Prostate gland (tissue), 2 donors: ENCODE measurements around the gene PEAK1. TPM values are rescaled to one million over a fixed set of nuclear protein-coding genes. Genes with fewer than 3 reads are reported as not detected.

Experiments used
- DNase-seq: peaks from one replicate; pipeline ENCODE4 v3.0.0-alpha.2; 2019; ENCODE audit warnings: low spot score
- H3K27ac ChIP-seq, 2 donors: fragments of 200-600 bp; sonication (generic); 2 replicates each; pipeline ENCODE4 v1.5.1; 2017 to 2019
- H3K27me3 ChIP-seq: fragments of 200-600 bp; sonication (generic); replicated peaks from 2 replicates; pipeline ENCODE4 v1.5.1; 2019; ENCODE audit not compliant: insufficient read depth
- H3K36me3 ChIP-seq, 2 donors: fragments of 200-600 bp; sonication (generic); 1 replicate in 1 of 2; 2 replicates in 1 of 2; pipeline versions ENCODE4 v1.5.1 to v1.8.1; 2017 to 2019
- H3K4me1 ChIP-seq: fragments of 200-600 bp; sonication (generic); replicated peaks from 2 replicates; pipeline ENCODE4 v1.5.1; 2019
- H3K4me3 ChIP-seq, 2 donors: fragments of 200-600 bp; sonication (generic); 2 replicates each; pipeline ENCODE4 v1.5.1; 2017 to 2019
- H3K9me3 ChIP-seq: fragments of 200-600 bp; sonication (generic); 2 replicates; pipeline ENCODE4 v1.5.1; 2017
- POLR2A ChIP-seq: fragments of 450-650 bp; IDR thresholded peaks from one replicate; pipeline ENCODE4 v1.6.1; 2016; ENCODE audit warnings: antibody characterized with exemption, mild to moderate bottlenecking
- POLR2AphosphoS5 ChIP-seq: sonication (generic); formaldehyde crosslinking; IDR thresholded peaks from one replicate; pipeline ENCODE4 v1.6.1; 2017; ENCODE audit warnings: antibody characterized with exemption
- WGBS: methylation state at CpG from one replicate; pipeline ENCODE4 v1.1.5; 2018; 5-methylcytosine and 5-hydroxymethylcytosine counted together
- intact Hi-C: fragments of 100-400 bp; cut with DNase I; formaldehyde crosslinking; loops from one replicate; pipeline ENCODE4 v1.14.2; 2022
- total RNA-seq, 2 donors: library from RNA; depleted of rRNA; stranded (reverse); fragments of >200 nt; gene quantifications; one replicate each; pipeline ENCODE4 v1.1.0, GENCODE V29; 2016
- TF ChIP-seq, protein P1 (sequence below), 4 experiments: fragments of 200-600 bp in 2 of 4; fragments of 450-650 bp in 2 of 4; sonication (generic) in 2 of 4; IDR thresholded peaks; 1 replicate in 3 of 4; 2 replicates in 1 of 4; pipeline ENCODE4 v1.5.1; 2016 to 2019; ENCODE audit warnings: antibody characterized with exemption in 4 of 4, mild to moderate bottlenecking in 2 of 4, moderate library complexity in 2 of 4

PEAK1 gene
- total RNA-seq, 2 donors from 2014 or later: 11.3 to 108 TPM

DNA sequence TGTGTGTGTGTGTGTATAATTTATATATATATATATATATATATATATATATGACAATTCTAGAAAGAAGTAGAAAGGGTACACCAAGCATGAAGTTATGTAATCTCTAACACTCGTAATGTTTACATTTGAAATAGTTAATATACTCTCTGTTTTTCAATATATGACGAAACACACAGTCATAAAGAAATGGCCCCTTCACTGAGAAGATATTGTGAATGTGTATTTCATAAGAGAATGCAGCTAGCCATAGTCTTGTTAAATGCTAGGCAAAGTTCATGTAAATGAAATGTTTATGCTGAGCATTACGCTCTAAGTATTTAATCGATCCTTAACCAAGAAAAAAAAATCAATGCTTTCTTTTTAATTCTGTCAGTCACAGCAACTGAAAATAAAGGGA, 194.3 kb downstream of the PEAK1 start:
- no peaks in the 10 kb centered on the region for H3K9me3 ChIP-seq
- H3K27ac ChIP-seq: no peak overlapping the region
- WGBS: 92% methylated on average over 4 of the region's 4 CpGs
- H3K4me3 ChIP-seq: no peak overlapping the region
- H3K27me3 ChIP-seq: no peaks in the 10 kb centered on the region
- H3K36me3 ChIP-seq: no peaks in the 10 kb centered on the region
- TF ChIP-seq POLR2AphosphoS5: no peak
- no peak for TF ChIP-seq POLR2A
- TF ChIP-seq, protein P1, sequence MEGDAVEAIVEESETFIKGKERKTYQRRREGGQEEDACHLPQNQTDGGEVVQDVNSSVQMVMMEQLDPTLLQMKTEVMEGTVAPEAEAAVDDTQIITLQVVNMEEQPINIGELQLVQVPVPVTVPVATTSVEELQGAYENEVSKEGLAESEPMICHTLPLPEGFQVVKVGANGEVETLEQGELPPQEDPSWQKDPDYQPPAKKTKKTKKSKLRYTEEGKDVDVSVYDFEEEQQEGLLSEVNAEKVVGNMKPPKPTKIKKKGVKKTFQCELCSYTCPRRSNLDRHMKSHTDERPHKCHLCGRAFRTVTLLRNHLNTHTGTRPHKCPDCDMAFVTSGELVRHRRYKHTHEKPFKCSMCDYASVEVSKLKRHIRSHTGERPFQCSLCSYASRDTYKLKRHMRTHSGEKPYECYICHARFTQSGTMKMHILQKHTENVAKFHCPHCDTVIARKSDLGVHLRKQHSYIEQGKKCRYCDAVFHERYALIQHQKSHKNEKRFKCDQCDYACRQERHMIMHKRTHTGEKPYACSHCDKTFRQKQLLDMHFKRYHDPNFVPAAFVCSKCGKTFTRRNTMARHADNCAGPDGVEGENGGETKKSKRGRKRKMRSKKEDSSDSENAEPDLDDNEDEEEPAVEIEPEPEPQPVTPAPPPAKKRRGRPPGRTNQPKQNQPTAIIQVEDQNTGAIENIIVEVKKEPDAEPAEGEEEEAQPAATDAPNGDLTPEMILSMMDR (IDR thresholded peaks at IDR 0.05): no peak
- H3K4me1 ChIP-seq: no peaks in the 10 kb centered on the region
- DNase-seq: no peak
- intact Hi-C loops: no loop called here

DNA sequence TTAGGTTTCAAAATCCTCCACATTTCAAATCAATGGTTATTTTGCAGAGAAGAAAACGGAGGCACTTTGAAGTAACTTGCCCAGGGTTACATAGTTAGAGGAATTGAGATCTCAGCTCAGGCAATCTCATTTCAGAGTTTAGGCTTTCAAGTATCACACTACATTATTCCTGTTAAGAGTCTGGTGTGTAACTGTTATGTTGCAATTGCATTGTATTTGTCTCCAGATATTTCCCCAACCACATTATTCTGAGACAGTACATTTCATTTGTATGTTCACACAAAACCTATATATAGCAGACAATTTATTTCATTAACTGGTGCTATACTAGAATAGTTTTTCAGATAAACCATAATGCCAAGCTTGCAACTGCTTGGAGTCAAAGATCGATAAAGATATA, 194.8 kb downstream of the PEAK1 start:
- no peak for DNase-seq
- no peaks in the 10 kb centered on the region for H3K27me3 ChIP-seq
- H3K4me3 ChIP-seq: no peak overlapping the region
- TF ChIP-seq POLR2A (no peak), POLR2AphosphoS5 (no peak)
- TF ChIP-seq, protein P1 (IDR thresholded peaks at IDR 0.05): no peak
- intact Hi-C loops: no loop called here
- H3K27ac ChIP-seq: no peak overlapping the region
- H3K4me1 ChIP-seq: no peaks in the 10 kb centered on the region
- no peaks in the 10 kb centered on the region for H3K36me3 ChIP-seq
- no peaks in the 10 kb centered on the region for H3K9me3 ChIP-seq
- 96% methylated on average over 2 of the region's 2 CpGs for WGBS

DNA sequence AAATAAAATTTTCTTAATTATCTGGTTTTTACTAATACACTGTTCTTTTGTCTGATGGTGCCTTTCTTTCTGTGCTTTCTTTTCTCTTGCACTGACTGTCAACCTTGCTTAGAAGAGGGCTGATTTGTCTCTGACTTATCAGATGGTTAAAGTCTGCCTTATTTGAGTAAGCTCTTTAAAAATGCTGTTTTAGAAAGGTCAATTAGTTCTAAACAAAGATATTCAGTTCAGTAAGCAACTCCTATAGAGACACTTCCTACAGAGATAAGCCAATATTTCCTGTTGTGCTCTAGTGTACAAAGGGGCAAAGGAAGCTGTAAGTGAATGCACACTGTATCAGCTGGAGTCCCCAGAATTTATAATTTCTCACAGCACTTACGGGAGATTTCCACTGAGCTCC, 195.6 kb downstream of the PEAK1 start:
- WGBS: 90% methylated on average over 1 of the region's 1 CpG
- Histone ChIP-seq H3K27ac (no peak overlapping the region), H3K4me1 (no peaks in the 10 kb centered on the region), H3K9me3 (no peaks in the 10 kb centered on the region), H3K27me3 (no peaks in the 10 kb centered on the region), H3K36me3 (no peaks in the 10 kb centered on the region), H3K4me3 (no peak overlapping the region)
- no peak for DNase-seq
- TF ChIP-seq, protein P1 (IDR thresholded peaks at IDR 0.05): no peak
- no peak for TF ChIP-seq POLR2A
- no peak for TF ChIP-seq POLR2AphosphoS5
- intact Hi-C loops: no loop called here

DNA sequence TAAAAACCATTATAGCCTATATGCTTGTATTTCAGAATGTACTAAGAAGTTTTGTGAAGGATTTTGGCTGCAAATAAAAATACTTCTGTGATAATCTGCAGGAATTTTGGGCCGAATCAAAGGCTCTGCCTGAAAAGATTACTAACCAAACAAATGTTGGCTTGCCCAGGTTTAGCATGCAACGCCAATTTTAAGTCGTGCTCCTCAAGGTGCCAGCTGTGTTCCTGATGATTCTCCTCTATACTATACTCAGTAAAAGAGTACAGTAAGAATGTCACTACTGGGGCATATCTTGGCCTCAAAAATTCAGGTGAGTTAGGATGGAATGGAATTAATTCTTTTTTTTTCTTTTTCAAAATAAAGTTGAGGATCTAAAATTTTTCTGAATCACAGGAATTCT, 198.2 kb downstream of the PEAK1 start:
- Histone ChIP-seq H3K36me3 (no peaks in the 10 kb centered on the region), H3K27ac (no peak overlapping the region), H3K4me3 (no peak overlapping the region), H3K9me3 (no peaks in the 10 kb centered on the region), H3K4me1 (no peaks in the 10 kb centered on the region), H3K27me3 (no peaks in the 10 kb centered on the region)
- TF ChIP-seq POLR2AphosphoS5: no peak
- TF ChIP-seq, protein P1 (IDR thresholded peaks at IDR 0.05): no peak
- TF ChIP-seq POLR2A: no peak
- DNase-seq: no peak
- WGBS: 48% methylated on average over 3 of the region's 3 CpGs
- intact Hi-C loops: no loop called here

DNA sequence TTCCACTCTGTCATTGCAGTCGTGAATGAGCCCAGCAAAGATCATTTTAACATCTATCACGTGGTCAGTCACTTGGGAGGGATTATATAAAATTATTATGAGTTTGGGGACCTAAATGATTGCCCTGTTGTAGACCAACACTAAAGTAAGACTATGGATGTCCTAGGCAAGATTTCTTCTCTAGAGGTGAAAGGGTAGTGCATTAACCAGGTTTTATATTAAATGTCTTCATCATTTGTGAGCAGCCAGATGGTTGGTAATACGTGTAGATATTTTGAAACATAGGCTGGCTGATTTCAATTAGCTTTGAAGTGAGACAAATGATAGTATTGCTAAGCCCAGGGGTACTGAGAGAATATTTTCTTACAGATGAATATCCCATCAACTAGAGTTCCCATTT, 198.7 kb downstream of the PEAK1 start:
- 88% methylated on average over 3 of the region's 3 CpGs for WGBS
- intact Hi-C loops: no loop called here
- Histone ChIP-seq H3K4me1 (no peaks in the 10 kb centered on the region), H3K4me3 (no peak overlapping the region), H3K36me3 (no peaks in the 10 kb centered on the region), H3K27ac (no peak overlapping the region), H3K27me3 (no peaks in the 10 kb centered on the region), H3K9me3 (no peaks in the 10 kb centered on the region)
- no peak for DNase-seq
- TF ChIP-seq POLR2A: no peak
- TF ChIP-seq, protein P1 (IDR thresholded peaks at IDR 0.05): no peak
- TF ChIP-seq POLR2AphosphoS5: no peak
